Stimulated activated CD4-positive, alpha-beta T cell treated with anti-CD3 and anti-CD28 coated beads, Interleukin-2, amount 100 ng/mL, for 24 hours (primary cell): Measurements from ENCODE around the gene AADACL4.
A peak's percentile ranks its signal among the peaks of the same experiment; 100 is the strongest.

Source experiments
- DNase-seq, 2 donors: peaks; one replicate each; pipeline ENCODE4 v3.0.0-alpha.2; 2020

AADACL4 gene

DNA sequence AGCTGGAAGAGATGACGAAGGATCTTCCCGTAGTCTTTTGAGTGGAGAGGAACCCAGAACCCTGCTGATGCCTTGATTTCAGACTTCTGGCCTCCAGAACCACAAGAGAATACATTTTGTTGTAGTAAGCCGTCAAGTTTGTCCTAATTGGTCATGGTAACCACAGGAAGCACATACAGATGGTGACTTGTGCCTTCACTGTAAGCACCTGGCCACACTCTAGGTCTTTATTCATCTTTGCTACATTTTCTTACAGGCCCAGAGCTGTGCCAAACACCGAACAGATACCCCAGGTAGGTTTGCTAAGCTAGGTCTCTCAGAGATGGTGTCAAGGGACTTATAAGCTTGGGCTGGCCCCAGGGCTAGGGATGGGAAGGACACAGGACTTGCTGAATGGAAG is 30.7 kb upstream of the AADACL4 start:
- no peak for DNase-seq

DNA sequence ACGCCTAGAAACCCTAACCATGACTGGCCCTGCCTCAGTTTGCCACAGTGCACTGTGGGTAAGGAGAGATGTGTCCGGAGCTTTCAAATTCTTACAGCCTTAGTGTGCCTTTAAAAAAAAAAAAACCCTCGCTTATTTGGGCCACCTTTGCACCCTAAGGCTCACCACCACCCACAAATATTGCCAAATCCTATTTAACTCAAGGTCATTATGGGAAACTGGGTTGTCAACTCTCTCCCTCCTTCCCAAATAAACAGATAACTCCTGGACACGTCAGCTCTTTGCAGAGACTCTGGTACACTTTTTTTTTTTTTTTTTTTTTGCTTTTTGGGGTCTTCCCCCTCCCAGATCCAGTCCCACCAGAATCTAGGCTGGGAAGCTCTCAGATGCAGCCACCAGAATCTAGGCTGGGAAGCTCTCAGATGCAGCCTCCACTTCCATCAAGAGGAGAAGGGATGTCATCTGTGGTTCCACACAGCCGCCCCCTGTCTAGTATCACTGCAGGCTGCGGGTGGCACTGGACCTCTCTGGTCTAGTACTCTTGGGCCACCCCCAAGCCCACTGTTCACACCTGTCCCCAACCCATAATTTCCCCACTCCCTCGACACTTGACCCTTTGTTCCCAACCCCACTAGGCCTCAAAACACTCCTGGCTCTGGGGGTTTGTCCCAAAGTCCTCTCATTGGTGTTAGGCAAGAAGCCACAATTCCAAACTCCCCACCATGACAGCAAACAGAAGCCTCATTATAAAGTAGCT is 29.3 kb upstream of the AADACL4 start:
- no peak for DNase-seq

DNA sequence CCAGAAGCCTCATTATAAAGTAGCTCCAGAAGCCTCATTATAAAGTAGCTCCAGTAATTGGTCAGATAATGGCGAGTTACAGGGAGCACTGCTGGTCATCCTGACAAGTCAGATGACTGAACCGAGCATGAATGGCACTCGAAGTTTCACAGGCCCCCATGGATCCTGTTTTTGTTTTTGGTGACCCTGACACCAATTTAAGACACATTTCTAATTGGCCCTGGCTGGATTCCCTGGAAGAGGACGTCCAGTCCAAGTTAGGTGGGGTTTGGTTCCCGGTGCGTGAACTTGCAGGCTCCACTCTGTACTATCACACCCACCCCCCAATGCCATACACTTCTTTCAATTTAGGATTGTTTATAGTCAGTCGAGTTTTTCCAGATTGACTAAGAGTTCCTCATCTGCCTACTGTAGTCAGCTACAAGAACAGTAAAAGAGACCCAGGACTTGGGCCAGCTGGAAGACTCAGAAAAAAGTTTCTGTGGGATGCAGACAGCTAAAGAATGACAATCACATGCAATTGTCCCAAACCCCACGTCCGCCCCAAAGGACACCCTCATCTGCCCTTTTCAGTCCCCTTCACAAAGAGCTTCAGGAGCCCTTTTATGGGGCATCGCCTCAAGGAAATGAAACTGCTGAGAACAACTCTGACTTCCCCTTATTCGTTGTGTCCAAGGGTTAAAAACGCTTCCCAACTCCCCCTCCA is 28.6 kb upstream of the AADACL4 start:
- DNase-seq: no peak

DNA sequence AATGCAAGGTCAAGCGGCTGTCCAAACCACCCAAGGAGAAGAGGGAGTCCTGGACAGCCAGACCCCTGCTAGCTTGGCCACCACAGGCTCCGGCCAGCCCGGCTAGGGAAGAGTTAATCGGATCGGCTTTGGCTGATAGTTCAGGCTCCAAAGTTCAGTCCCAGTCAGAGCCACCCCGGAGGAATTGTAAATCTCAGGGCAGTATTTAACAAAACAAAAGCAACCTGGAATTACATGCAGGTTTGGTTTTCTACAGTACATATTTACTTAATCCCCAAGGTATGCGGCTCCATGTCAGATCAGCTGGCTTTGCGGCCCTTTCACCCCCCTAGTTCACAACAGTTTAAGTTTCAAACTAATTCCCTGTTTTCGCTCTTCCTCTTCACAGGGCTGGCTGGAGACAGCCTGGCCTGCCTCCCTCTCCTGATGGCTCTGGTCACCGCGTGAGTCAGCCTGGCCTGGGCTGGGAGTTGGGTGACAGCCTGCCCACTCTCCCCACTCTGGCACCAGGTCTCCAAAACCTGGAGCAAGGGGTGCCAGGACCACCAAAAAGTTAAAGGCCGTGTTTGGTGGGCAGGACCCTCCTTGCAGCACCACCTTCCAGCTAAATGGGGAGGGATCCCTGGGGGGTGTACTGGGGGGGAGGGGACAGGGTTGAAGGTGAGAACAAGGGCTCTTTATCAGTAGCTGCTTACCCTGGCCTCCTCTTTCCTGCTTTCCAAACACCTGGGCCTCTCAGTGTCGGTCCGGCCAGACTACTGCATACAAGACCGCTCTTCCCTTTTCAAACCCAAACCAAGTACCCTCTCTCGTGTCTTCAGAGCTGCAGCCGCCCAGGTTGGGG is 27.8 kb upstream of the AADACL4 start:
- peak in 1 of 2 donors; percentile 27 for DNase-seq

DNA sequence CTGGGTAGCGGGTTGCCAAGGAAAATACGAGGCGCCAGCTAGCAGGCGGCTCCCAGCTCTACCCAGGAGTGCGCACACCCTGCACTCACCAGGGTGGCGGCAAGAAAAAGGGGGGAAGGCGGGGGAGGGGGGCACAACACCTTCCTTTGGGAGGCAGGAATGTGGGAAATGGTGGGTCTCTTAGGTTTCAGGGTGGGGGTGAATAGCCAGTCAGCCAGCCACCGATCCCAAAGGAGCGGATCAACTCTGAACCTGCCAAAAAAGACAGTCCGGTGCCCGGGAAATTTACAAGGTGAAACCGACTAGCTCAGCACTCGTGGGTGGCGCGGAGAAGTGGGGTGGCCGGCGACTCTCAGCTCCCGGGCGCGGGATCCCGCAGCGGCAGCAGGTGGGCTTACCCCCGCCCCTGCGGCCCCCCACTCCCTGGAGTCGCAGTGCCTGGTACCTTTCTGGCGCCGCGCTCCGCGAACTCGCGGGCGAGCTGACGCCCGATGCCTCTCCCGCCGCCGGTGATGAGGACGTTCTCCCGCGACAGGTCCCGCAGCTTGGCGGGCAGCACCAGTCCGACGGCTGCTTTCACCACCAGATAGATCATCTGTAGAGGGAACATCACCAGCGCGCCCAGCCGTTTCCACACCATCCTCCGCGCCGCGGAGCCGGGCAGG is 27.0 kb upstream of the AADACL4 start:
- peak; percentile 34 to 49 for DNase-seq

DNA sequence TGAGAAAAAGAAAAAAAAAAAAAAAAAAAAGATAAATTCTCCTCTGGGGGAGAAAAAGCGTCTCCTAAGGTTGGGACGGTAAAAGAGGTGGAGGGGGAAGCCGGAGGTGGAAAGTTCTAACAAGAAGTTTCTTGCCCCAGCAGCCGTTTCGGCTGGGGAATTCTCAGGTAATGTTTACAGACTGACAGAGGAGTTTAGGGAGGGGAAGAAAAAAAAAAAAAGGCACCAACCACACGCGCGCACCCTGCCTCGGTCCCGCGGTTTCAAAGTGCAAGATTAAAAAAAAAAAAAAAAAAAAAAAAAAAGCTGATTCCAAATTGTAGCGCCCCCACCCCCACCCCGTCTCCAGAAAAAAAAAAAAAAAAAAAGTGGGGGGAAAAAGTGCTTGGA is 26.4 kb upstream of the AADACL4 start:
- peak; percentile 41 to 42 for DNase-seq

DNA sequence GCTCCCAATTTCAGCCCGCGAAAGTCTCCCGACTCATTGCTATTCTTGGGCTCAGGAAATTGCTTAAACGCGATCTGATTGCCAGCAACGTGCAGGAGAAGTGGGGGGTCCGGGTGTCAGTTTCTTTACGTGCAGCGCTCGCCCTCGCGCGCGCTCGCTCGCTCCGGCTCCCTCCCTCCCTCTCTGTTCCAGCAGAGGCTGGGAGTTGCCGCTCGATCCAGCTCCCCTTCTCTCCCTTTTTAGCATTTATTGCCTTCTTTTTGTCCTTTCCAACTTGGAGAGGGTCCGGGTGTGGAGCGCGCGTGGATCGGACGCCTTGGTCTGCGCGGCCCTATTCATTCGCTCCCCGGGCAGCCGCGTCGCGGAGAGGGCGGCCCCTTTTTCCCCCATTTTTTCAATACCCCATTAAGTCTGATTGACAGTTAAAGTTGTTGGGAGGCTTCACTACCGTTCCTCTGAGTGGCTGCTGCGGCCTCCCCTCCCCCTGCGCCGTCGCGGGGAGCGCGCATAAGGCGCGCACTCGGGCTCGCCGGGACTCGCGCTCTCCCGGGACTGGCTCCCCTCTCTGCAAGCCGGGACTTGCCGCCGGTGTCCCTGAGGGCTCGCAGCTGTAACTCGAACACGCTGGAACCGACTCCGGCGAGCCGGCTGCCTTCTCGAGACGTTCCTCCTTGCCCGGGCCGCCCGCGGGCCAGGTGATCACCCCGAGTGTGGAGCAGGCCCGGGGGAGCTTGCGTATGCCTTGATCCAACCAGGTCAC is 25.8 kb upstream of the AADACL4 start, which contains the start of gene DHRS3:
TSS of gene DHRS3 (minus strand) at position 310 of the 760 bp plus-strand sequence. CDS start 862 bp downstream, outside the sequence.
- peak; percentile 65 to 70 for DNase-seq

DNA sequence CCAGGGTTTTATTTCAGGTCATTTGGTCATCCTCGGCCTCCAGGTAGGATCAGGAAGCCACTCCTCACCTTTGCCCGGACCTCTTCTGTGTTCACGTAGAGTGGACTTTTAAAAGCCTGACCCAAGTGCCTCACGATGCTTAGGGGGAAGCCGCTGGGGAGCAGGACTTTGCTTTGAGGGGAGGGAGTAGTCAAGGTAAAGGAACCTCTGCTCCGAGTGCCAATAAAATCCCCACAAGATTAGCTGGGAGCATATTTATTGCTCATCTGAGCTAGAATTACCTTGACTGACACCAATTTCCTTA is 25.3 kb upstream of the AADACL4 start:
- no peak for DNase-seq

DNA sequence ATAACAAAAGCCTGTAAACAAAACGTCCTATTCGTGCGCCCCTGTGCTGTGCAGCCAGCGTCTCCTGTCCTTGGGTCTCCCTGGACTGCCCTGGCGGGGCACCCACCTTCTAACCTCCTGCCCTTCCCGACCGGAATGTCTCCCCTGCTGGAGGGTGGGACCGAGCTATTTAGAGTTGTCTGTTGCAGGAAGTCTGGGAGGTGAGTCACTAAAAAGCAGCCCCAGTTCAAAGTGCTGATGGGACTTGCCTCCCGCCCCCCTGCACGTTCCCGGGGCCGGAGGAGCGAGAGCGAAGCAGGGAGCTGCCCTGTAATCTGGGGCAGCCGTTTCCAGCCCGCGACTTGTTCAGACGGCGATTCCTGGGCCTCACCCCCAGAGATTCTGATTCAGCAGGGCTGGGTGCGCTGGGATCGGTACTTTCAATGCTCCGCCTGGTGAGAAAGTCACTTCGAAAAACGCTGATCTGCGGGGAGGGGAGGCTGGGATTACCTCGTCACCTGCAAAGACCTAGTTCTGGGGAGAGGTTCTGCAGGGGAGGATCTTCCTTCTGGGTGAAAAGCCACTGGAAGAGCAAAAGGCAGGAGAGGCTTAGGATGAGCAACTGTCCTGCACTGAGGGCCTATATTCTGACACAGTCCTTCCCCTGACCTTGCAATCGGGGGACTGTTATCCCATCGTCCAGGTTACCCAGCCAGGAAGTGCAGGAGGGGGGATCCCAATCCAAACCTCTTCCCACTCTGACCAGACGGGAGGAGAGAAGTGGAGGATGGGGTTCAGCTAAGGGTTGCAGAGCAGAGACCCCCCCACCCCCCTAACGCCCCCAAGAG is 24.7 kb upstream of the AADACL4 start:
- DNase-seq: peak; percentile 69 to 74

DNA sequence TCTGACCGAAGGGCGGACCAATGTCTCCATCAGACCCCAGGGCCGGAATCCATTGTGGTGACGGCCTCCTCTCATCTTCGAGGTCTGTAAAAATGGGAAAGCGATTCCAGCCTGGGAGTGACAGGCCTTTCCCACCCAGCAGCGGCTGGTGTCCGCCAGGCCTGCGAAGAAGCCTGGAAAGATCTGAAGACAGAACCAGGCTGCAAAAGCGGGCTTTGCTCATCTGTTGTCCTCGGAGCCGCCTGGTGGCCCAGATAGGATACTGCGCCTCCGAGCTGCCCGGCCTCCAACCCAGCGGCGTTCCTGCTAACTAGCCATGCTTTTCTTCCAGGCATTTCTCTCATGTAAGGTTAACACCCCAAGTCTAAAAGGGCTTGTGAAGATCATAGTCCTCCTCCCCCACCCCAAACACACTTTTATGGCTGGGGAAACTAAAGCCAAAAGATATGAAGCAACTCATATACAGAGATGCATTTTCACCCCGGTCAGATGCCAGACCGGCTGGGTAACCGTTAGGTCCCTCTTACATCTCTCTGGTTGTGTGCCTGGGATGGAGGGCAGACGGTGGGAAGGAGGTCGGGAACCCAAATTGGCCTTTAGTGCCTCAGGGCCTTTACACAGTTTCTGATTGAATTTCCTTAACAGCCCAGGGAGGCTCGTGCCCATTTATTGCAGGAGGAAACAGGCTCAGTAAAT is 23.9 kb upstream of the AADACL4 start:
- DNase-seq: peak; percentile 82 to 85

DNA sequence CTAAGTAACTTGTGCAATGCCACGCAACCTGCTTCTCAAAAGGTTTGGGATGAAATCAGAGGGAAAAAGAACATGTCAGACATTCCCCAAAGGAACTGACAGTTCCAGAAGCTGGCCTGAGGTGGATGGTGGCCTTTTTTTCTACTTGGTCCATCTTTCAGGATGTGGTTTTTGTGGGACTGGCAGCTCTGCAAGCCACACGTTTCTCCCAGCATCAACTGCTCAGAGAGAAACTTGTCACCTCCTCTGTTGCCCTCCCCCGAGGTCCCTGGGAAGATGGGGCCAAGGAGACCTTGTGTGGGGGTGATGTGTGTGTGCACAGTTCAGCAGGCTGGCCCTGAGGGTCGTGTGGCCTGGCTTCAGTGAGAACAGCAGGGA is 23.4 kb upstream of the AADACL4 start:
- peak; percentile 33 to 36 for DNase-seq

DNA sequence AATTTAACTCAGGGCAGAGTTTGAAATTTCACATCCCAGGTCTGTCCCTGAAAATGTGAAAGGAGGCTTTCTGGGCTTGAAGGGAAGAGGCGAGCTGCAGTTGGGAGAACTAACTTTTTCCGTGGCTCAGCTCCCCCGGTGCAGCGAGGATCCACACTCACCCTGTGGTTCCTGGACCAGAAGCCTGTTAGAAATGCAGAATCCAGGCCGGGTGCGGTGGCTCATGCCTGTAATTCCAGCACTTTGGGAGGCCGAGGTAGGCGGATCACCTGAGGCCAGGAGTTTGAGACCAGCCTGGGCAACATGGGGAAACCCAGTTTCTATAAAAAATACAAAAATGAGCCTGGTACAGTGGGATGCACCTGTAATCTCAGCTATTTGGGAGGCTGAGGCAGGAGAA is 23.0 kb upstream of the AADACL4 start:
- DNase-seq: no peak

DNA sequence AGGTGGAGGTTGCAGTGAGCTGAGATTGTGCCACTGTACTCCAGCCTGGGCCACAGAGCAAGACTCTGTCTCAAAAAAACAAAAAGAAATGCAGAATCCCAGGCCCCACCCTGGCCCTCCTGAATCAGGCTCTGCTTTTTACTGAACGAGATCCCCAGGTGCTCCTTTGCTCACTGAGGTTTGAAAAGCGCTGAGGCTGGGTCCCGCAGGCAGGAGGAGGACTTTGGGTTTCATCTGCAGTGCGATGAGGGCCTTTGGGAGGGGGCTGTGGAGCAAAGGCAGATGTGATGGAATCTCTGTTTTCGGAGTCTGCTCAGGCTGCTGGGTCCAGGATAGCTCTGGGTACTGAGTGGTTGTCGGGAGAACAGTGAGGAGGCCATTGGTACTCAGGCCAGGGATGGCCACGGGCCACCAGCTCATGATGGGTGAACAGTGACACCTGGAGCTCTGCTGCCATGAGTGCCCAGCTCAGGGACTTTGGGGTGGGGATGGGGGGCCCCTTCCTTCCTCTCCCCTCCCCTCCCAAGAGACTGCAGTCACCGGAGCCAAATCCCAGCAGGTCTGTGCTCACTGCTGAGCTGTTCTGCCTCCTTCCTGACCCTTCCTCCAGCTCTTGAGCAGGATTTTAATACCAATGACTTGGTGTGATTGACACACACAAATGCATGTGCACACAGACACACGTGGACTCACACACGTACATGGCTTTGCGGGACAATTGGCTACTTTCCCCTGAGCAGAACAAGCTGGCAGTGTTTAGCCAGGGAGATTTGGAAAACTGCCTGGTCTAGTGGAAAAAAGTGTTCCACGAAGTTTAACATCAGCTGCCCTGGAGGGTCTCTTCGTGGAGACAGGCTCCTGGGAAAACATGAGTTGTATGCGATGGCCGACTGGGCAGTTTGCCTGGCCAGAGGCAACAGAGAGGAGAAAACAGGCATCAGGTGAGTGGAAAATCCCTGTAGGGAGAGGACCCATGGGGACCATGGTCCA is 22.2 kb upstream of the AADACL4 start:
- no peak for DNase-seq

DNA sequence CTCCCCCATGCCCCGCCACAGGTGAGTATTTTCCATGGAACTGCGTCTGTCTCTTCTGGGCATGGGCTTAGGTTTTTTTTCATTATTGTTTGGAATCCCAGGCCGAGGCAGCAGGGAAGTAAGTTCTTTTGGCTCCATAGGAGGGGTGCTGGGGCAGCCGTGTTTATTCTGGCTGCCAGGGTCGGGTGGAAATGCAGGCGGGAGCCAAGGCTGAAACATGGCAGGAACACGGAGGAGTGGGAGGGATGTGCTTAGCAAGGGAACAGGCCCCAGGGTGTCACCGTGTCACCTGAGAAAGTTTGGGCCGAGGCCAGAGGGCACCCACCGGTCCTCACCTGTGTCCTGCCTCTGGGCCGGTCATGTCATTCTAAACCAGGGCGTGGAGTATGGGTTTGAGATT is 21.4 kb upstream of the AADACL4 start:
- no peak for DNase-seq

DNA sequence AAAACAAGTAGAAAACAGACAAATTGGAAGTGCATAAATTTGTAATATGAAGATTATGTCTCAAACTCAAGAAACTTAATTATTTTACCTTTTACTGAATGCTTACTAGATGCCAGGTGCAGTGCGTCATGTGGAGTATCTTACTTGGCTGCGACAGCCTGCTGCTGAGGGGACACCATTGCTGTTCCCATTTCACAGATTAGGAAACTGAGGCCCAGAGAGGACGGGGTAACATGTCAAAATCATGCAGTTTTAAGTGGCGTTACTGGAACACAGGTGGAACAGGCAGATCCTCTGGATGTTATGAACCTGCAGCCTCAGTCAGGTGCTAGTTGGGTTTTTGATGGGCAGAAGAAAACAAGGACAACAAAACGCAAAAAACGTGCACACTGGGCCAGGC is 18.6 kb upstream of the AADACL4 start:
- no peak for DNase-seq

DNA sequence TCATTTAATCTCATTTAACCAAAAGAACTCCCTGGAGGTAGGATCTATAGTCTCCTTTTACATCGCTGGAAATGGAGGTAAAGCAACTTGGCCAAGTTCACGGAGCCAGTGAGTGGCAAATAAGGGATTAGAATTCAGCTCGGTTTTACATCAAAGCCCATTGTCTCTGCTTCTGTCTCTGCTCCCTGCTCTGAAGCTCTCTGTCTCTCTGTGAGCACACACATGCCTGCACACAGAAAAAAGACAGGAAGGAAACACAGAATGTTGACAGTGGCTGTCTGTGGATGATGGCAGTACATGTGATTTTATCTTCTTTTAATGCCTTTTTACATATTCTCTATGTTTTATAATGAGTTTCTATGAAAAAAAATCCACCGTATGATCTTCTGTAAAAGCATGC is 17.0 kb upstream of the AADACL4 start:
- DNase-seq: no peak

DNA sequence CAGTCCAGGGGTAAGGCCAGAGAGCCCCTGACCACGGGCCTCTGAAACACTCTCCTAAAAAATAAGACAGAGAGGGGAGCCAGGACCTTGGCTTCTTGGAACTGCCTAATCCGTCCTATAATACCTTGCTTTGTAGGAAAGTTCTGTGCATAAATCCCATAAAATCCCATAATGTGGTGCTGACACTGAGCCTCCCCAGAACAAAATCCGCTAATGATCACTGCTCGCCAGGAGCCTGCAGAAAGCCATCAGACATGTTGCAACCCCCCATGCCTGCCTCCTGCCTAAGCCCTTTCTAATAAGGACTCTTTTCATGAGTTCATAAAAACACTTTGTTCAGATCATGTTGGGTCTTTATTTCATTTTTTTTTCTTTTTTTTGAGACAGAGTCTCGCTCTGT is 16.6 kb upstream of the AADACL4 start:
- no peak for DNase-seq

DNA sequence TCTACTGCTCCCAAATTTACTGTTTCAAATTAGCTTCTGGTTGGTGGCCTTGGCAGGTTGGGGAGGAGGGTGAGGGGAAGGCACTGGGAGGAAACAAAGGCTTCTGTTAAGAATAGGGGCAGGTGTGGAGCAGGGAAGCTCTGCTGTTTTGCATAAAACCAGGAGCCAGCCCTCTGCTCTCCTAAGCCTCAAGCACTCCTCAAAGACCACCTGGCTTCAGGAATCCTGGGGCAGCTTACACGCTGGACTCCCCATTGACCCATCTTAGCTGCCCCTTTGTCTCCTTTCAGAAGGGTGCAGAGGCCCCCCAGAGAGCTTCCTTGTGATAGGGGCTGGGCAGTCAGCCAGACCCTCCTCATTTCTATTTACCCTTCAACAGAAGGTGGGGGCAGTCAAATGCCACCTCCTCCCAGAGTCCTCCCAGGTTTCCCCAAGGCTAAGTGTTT is 14.4 kb upstream of the AADACL4 start:
- no peak for DNase-seq

DNA sequence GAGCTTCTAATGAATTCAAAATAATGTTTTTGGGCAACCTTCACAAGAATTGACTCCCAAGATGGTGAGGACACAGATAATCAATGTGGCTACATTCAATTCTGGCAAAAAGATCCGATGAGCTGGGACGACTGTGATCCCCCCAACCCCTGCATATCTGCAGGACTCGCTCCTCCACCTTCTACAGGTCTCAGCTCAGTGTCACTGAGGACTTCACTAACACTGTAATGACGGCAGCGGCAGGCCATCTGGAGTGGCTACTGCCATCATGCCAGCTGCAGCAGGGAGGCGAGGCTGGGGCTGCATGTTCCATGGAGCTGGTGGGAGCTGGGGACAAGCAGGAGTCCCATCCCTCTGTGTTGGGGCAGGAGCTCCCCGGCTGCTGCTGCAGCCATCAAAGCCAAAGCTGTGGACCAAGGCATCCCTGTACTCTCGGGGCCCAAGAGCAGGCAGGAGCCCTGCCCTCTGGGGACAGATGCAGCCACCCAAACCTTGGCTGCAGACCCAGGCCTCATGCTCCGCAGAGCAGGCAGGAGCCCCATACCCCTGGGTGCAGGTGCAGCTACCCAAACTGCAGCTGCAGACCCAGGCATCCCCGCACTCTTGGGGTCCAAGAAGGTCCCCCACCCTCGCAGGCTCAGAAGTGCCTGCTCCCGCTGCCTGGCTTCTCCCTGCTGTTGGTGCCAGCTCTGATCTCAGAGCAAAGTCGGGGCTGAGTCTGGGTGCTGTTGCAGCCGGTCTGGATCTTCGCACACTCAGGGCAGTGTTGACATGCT is 13.7 kb upstream of the AADACL4 start:
- no peak for DNase-seq
